NCI-H526 treated with DMSO at 0.1 percent for 48 hours (cell line): ENCODE measurements around the gene RASSF1.
"Not testable (repeated sequence)": the region's sequence is repeated elsewhere in the genome, so short reads cannot be mapped to it uniquely, and the experiment has no call there.

Source experiments
- DNase-seq: peaks from one replicate; lab custom pipeline; 2025; lab: John Stamatoyannopoulos, UW

The RASSF1 gene

DNA sequence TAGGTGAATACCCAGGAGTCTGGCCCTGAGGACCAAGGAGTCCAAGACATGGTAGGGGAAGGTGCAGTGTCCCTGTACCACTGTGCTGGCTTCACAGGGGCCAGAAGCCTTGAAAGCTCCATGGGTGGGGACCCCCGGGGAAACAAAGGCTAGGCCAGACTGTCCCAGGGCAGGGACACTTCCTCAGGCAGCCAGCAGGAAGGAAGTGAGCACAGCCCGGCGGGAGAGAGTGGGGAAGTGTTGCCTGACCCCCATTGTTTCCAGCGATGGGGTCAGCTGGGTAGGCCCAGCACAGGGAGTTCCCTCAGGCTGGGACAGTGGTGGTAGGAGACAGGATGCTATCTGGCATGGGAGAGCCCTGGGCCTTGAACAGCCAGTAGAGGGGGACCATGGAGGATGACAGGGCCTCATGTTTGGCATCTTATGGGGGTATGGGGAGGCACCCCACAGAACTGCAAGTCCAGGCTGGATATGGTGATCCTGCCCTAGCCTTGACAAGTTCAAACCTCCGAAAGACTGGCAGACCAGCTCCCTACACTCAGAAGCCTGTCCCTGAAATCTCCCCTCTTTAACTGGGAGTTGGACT lies 16.9 kb downstream of the RASSF1 start:
- no peak for DNase-seq

- DNase-seq: no peak
Observed at GRCh38 chr3:50323092-50323600, 17.5 kb downstream of the RASSF1 start.

DNA sequence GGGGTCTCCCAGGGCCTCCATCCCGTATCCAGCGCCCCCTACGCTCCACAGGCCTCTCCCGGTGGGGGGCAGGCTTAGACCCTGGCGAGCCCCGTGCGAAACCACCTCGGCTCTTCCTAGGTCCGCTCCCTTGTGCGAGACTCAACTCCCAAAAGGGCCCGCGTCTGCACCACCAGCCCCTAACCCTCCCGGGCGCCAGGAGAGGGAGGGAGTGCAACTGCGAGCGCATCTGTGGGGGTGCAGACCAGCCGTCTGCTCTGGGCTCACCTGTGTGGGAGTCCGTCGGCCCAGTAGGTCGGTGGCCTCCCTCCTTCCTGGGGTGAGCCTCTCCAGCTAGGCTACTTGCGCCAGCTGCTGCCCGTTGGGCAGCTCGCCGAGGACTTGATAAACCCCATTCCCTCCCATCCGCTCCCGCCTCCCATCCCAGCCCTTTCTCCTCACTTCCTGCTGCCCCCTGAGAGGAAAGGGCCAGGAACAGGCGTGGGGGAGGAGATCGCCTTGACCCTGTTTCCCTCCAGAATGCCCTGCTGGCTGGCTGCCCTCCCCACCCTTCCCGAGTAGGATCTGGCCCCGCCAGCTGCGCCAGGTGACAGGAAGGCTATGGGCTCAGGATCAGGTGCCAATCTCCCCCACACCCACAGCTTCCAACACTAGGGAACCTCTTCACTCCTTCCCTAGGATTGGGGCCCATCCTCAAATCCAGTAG lies 18.1 kb downstream of the RASSF1 start, which contains the start of gene HYAL2:
Gene HYAL2 (minus strand): TSS at position 360 of the 706 bp plus-strand sequence. CDS start 2,256 bp downstream, outside the sequence.
- DNase-seq: no peak

- DNase-seq: no peak
Observed at GRCh38 chr3:50322115-50322385, 18.6 kb downstream of the RASSF1 start.

DNA sequence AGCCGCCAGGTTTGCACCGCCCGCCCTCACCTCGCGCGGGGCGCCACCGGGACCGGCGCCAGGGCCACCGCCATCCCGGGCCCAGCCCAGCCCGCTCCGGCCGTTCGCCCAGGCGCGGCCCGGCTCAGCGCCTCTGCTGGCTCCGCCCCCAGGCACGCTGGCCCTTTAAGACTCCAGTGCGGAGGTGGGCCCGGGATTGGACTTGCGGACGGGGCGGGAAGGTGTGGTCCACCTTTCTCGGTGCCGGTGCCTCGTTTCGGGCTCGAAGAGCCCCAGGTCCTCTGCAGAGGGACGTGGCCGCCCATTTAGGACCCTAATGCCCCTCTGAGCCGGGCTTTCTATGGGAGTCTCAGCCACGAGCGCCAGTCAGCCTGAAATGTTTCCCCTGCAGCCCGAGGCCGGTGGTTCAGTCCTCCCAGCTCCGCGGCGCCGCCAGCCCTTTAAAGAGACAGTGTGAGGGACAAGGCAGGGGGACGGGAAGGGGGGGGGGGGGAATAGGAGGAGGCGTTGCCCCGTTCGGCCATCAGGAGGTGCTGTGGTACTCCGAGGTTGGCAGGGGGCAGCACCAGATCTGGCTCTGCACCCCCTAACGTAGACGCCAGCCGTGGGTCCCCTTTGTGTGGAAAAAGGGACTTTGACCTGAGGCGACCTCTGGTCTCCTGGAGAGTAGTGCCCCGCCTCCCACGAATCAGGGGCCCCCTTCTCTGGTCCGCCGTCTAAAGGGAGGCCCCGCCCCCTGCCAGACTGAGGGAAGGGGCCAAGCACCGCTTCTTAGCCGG lies 19.1 kb downstream of the RASSF1 start:
- peak; percentile 84 for DNase-seq

- peak; percentile 44 for DNase-seq
Observed at GRCh38 chr3:50320853-50321335, 19.7 kb downstream of the RASSF1 start.

DNA sequence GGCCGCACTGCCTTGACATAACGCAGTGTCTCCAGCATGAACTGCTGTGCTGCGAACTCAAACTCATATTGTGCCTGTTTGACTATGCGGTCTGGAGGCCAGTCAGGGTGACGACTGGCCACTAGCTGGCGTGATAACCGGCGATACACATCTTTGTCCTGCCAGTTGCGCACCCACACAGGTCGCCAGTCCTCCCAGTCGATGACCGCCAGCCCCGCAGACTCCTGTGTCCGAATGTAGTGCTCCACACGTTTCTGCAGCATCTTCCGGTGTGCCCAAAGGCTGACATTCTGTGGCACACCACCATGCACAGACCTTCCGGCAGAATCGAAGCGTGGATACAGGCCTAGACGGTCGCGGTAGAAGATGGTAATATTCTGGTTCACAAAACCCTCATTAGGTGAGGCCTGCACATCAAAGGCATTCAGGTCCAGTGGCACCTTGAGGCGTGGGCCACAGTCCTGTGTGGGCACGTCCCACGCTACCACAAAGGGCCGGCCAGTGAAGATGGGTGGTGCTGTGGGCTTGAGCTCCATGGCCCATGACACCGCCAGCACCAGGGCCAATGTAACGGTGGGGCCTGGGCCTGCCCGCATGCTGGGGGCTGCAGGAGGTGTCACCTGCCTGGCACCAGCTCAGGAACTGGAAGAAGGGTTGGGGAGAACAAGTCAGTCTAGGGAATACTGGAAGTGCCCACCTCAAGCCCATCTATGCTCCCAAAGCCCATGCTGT lies 20.6 kb downstream of the RASSF1 start:
- DNase-seq: no peak

GRCh38 chr3:50319181-50319893 lies 21.3 kb downstream of the RASSF1 start:
- no peak for DNase-seq

DNA sequence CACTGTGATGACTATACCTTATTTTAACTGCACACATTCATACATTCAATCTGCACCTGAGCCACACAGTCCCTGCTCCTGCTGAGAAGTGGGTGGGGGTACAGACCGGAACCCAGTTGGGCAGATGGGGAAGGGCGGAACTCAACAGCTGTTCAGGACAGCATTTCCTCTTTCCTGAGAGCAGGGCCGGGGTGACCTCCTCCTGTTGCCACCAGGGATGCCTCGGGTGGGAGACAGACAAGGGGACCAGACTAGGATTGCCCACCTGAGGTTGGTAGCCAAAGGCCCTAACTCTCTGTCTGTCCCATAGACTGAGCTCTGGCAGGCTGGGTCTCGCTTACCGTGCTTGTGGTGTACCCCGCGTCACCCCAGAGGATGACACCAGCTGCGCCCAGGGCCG lies 22.0 kb downstream of the RASSF1 start:
- DNase-seq: no peak

- no peak for DNase-seq
Observed at GRCh38 chr3:50318163-50318562, 22.5 kb downstream of the RASSF1 start.

DNA sequence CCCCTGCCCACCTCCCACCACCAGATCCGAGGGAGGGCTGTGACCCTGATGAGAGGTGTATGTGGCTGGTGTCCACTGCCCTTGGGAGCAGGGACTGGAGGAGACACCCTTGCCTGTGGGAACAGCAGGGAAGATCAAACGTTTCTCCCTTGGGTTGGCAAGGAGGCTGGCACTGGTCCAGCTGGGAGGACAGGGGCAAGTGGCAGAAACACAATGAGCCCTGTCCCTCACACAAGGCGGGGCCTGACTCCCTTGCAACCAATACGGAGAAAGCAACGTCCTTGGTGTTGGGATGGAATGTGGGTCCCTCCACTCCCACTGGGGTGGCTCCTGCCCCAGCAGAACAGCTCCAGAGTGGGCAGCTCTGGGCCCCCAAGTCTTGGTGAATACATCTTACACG lies 23.3 kb downstream of the RASSF1 start:
- no peak for DNase-seq

GRCh38 chr3:50316657-50317242 lies 23.9 kb downstream of the RASSF1 start:
- no peak for DNase-seq

DNA sequence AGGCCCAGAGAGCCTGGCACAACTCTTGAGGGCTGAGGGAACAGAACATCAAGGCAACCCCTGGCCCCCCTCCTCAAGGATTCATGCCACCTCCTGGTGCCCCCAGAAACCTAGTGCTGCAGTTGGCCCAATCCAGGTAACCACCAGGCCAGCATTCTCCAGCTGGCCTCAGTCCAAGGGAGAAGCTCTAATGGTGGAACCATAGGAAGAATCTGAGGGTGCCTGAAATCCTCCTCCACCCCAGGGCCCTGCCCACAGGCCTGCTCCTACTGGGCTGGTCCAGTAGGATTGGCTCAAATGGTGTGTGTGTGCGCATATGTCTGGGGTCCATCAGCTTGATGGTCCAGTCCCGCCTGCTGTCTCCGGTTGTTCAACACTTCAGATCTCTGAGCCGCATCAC lies 25.8 kb downstream of the RASSF1 start:
- no peak for DNase-seq

DNA sequence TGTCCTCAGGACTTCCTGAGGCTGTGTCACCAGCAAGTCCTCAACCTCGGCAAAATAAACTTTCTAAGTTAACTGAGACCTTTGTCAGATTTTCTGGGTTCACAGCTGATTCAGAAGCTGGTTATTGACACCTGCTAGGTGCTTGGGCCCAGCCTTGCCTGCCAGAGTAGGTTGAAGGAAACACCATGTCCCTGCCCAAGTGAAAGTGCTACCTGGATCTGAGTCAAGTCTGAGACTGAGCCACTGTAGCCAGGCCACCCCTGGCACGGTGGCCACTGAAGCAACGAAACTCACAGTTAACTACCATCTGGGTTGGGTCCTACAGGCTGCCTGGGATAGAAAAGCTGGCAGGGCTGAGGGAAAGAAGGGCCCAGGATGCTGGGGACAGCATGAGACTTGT lies 26.3 kb downstream of the RASSF1 start:
- no peak for DNase-seq

GRCh38 chr3:50312041-50312440 lies 28.6 kb downstream of the RASSF1 start:
- DNase-seq: not testable (repeated sequence)

DNA sequence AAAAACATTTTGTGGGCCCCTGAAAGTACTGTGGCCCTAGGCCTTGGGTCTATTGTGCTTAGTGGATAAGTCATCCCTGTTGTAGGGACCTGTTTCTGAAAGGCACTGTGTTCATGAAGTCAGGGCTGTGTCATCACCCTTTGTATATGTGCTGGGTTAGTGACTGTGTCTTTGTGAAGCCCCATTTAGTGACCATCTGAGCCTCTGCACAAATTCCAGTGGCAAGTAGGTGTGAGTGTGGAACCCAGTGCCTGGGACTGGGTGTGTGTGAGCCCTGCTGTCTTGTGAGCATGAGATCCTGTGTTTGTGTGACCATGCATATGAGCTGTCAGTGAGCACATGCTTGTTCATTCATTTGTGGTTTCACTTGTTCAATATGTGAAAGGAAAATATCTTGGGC lies 36.0 kb downstream of the RASSF1 start:
- DNase-seq: no peak

DNA sequence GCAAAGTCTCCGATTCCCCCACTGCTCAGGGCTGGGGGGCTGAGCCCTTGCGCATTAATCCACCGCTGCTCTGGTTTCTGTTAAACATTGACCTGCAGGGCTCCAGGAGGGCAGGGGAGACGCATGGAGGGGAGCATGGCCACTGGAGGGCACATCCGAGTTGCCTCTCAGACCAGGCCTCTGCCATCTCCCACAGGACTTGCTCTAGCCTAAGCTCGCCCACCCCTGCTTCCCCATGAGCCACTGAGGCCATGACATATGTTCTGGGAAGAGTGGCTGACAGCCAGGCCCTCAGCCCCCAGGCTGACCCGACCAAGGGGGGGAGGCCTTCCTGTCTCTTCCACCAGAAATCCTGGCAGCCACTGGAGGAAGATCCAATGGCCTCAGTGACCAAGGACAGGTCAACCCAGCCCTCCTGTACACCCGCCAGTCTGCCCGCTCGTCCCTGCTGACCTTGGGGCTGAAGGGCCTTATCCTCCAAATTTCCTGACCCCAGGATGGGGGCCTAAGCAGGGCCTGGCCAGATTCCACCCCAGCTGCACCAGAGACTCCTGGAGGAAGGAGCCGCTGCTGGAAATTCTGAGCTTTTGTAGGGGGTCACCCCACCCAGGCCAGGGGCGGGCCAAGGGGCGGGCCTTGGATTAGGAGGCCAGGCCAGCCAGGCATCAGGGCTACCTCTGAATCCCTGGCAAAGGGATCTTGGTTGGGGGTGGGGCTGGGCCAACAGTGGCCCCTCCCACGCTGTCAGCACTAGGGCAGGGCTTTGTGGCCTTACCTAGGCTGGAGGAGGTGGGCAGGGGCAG lies 37.4 kb downstream of the RASSF1 start, which contains the start of gene HYAL1:
Gene HYAL1 (minus strand): TSS at position 562 of the 803 bp plus-strand sequence. CDS start 618 bp downstream, outside the sequence.
- DNase-seq: no peak

DNA sequence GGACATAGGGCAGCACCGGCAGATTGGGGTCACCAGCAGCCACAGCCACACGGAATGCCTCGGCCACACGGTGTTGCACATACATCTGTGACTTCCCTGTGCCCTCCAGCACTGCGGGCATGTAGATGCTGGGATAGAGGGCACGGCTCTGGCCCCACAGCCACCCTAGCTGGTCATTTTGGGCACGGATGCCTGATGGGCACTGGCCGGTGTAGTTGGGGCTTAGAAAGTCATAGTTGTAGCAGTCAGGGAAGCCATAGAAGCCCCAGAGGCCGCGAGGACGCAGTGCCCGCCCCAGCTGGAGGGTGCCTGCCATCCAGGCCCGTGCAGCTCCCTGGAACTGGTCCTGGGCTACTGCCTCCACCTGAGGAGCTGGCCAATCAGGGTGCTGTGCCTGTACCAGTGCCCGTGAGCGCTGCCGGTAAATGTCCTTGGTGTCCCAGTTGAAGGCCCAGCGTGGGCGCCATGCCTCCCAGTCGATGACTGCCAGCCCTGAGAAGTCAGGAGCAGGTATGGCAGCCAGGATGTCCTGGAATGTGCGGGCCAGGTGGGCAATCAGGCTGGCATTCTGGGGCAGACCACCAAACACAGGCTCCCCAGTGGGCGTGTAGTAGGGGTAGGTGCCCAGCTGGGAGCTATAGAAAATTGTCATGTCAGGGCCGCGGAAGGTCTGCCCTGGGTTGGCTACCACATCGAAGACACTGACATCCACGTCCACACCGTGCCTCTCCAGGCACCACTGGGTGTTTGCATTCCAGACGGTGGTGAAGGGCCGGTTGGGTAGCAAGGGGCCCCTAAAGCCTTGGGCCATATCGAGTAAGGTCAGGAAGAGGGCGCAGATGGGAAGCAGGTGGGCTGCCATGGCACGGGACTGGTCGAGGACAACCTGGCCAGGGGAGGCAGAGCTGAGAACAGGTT lies 38.3 kb downstream of the RASSF1 start:
- DNase-seq: no peak

DNA sequence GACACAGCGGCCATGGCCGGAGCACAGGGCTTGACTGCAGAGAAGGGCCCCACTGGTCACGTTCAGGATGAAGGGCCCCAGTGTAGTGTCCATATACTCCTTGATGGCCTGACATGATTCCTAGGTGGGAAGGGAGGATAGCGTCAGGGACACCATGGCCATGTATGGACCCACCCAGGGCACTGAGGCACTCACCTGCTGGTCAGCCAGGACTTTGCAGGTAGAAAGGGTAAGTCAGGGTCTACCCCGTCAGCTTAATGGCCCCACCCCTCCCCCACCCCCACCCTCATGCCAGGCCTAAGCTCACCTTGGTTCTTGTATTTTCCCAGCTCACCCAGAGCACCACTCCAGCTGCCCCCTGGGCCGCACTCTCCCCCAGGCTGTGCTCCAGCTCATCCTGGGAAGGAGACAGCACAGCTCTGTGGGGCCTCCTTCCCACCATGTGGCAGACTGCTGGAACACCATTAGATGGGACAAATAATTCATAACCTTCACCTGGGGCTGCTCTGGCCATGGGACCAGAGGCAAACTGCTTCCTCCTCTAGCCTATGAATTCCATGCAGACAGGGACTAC lies 39.9 kb downstream of the RASSF1 start:
- no peak for DNase-seq
